GM18498 (cell line): ENCODE data around the gene NOD2.

Experiments
- ATAC-seq: cut with Tn5 transposase; IDR thresholded peaks from one replicate; pipeline ENCODE4 v1.9.1; 2021; ENCODE audit warnings: mild to moderate bottlenecking, moderate library complexity; ENCODE audit not compliant: unreplicated experiment

NOD2 gene

DNA sequence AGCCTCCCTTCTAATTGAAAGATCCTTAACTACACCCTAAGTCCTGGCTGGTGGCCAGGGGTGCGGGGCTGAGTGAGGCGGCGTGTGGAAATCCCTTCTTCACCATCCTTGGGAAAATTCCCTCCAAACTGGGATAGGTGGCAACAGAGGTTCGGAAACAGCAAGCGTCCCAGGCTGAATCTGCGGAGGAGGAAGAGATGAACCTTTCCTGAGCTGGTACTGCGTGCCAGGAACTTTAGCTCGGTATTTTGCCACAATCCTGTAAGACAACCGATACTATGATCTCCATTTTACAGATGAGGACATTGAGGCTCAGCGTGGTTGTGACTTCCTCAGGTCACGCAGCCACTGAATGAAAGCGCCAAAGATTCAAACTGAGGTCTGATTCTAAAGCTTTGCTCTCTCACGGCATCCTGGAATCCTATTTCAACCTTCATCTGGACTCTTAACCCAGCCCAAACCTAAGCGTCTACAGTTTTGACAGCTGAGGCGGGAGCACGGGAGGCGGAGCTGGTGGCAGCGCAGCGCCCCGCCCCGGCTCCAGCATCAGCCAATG lies 47.9 kb downstream of the NOD2 start:
- peak; percentile 2 for ATAC-seq

DNA sequence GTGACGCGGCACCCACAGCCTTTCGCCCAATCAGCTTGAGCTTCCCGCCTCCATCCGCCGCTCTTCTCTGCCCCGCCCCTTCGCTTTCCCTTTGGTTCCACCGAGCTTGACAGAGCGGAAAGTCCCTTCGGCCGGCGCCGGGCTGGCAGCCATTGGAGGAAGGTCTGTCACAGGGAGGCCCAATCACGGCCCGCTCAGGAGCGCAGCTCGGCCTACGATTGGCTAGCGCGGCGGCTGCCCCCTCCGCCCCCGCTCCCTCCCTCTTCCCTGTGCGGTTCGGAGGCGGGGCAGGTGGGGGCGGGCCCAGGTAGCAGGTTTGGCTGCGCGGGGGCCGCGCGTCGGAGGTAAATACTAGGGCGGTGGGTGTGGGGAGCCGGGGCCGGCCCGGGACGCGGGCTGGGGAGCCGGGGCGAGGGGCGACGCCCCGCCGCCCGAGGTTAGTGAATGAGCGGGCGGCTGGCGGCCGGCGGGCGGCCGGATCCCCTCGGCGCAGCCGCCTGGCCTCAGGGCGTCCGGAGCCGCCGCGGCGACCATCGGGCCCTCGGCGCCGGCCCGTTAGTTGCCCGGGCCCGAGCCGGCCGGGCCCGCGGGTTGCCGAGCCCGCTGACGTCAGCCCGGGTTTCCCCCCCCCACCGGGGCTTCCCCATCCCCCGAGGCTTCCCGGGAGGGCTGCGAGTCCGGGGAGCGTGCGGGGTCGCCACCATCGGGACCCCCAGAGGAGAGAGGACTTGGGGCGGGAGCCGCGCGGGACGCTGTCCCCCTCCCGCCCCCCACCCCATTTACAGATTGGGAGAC lies 48.6 kb downstream of the NOD2 start, which contains the start of gene CYLD:
CYLD (plus strand) TSS at position 306 of the 795 bp plus-strand sequence. CDS start 7,613 bp downstream, outside the sequence.
- peak; percentile 91 for ATAC-seq

DNA sequence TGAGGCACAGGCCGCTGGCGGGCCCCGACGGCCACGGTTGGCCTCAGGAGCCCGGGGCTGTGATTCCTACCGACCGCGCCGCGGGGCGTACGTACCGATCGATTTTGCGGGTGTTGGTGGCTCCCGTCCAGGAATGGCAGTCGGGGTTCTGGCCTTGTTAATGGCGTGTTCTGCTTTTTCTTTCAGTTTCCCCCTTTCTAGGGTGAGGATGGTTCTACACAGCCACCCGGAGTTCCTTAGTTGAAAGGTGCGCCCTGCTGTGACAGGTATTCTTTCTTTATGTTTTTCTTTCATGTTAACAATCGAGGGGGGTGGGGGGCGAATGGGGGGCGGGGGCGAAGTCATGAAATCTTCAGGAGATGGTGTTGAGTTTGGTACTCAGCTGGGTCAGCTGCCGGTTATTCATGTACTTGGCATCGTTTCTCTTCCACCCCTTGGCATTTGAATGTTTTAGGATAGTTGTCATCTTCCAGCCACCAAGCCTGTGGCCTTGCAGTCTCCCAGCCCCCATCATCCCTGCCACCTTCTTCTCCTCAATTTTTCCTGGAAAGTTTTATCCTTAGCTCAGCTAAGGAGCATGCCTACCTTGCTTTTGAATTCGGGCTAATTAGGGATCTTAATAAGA lies 49.3 kb downstream of the NOD2 start:
- no peak for ATAC-seq

DNA sequence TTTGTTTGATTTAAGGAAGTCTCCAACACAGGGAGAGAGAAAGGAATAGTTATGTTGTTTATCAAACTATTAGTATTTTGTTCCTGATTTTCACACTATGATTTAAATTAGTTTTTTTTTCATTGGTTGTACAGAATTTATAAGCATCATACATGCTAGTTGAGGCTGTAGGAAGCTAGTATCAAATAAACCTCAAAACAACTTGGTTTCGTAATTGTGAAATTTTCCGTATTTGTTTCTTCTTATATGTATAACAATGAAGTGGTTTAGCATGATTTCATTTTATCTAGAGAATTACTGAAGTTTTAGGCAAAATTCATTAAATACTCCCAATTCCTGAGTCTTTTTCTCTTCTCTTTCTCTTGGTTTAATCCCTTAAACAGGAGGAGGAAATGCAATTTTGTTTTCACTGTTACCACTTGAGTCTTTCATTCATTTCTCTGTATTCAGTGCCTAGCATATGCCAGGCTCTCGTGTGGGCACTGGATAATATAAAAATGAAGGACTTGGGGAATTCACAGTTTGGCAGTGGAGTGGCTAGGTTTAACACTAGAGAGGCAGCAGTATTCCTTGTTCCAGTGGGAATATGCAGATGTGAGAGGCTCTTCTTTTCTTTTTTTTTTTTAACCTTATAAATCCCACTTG lies 50.3 kb downstream of the NOD2 start:
- no peak for ATAC-seq

DNA sequence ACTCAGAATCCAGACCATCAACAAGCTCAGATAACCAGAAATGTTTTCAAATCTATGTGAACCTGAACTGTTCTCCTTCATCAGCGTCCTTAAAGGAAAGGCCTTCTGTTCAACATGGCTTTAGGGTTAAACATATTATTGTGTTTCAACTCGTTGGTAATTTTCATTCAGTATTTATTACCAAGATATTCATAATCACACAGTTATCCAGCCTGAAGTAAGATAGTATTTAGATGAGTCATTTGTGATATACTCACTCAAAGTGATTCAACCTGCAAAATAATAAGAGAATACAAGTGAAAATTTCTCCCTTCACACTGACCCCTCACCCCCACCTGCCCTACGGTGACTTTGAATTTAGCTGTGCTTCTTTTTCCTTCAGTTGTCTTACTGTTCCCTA lies 51.5 kb downstream of the NOD2 start:
- no peak for ATAC-seq

DNA sequence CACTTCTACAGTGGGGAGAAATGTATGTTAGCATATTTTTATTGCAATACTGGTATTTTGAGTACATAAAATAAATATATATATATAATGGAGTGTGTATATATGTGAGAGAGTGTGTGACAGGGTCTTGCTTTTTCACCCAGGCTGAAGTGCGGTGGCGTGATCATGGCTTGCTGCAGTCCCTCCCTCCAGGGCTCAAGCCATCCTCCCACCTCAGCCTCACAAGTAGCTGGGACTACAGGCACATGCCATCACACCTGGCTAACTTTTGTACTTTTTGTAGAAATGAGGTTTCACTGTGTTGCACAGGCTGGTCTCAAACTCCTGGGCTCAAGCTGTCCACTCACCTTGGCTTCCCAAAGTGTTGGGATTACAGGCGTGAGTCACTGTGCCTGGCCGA lies 52.5 kb downstream of the NOD2 start:
- no peak for ATAC-seq

DNA sequence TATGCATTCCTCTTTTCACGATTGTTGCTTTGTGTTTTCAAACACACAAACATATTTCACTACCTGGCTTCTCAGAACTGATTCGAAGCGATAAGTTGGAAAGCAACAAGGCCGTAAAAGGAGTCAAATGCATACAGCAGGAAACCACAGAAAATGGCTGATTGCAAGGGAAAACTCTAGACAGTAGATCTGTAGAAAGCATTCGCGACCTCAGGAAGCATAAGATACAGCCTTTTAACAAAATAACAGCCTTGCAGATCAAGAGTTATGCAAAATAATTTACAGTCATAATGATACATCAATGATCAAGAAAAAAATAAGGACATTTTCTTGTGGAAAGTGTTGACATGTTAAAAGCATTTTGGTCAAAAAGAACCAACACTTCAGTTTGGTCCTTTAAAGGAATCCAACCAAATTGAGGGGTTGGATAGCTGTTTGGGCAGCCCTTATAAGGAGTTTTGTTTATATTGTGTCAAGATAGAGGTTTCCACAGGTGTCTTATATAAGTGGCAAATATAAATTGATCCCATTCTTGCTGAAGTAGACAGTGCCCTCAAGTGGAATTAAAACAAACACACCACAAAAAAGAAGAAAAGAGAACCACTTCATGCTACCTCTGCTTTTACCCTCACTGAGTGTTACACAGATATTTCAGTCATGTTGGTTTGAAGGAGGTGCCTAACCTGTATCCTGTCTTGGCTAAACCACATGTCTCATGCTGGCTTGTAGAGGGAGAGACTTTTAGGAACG lies 54.0 kb downstream of the NOD2 start:
- peak; percentile 57 for ATAC-seq

DNA sequence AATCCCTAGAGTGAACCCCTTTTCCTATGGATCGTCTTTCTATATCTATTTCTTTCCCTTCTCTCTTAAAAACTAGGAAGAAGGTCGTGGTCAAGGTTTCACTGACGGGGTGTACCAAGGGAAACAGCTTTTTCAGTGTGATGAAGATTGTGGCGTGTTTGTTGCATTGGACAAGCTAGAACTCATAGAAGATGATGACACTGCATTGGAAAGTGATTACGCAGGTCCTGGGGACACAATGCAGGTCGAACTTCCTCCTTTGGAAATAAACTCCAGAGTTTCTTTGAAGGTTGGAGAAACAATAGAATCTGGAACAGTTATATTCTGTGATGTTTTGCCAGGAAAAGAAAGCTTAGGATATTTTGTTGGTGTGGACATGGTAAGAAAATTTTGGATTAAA lies 58.1 kb downstream of the NOD2 start:
- no peak for ATAC-seq

DNA sequence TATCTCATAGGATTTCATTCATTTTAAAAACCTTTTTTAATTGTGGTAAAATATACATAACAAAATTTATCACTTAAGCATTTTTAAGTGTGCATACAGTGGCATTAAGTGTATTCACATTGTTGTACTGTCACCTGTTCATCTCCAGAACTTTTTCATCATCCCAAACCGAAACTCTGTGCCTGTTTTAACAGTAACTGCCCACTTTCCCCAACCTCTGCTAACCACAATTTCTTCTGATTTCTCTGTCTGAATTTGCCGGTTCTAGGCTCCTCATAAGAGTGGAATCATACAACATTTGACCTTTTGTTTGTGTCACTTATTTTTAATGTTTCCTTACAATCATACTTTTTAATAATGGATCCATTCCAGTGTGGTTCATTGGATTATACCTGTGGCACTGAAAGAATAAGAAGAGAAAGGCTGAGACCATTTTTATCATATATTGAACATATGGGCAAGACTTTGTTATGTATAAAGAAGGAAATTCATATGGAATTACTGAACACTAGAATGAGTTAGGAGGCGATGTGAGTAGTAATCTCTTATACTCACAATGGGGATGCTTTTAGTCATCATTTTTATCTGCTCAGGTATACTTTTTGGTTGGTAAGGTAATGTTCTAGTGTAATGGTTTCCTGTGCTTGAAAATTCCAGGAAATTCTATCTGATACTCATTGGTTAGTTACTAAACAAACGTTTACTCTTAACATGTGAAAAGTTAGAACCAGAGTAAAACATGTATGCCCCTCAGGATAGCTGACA lies 59.2 kb downstream of the NOD2 start:
- no peak for ATAC-seq

DNA sequence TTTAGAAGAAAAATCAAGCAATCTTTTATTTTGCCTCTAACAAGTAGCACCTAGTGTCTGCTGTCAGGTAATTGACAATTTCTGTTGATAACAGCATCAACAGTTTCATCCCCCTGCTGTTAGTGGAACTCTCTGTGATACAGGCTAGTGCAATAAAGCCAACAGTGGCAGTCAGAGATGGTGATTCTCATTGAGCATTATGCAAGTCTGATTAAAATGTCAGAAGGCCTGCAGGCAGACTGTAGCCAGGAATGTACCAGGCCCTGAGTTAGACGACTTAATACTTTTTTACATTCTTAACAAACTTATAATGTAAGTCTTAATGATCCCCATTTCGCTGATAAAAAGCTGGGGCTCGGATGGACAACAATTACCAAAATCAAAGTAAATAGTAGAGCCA lies 63.1 kb downstream of the NOD2 start:
- ATAC-seq = no peak

DNA sequence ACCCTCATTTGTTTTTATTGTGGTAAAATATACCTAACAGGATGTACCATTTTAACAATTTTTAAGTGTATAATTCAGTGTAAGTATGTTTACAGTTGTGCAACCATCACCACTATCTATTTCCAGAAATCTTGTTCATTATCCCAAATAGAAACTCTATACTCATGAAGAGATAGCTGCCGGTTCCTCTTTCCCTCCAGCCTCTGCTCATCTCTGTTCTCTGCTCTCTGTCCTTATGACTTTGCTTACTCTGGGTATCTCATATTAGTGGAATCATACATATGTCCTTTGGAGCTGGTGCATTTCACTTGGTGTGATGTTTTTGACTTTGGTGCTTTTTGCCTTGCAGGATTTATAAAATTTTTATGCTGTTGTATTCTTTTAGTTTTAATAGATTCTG lies 67.9 kb downstream of the NOD2 start:
- ATAC-seq = no peak

DNA sequence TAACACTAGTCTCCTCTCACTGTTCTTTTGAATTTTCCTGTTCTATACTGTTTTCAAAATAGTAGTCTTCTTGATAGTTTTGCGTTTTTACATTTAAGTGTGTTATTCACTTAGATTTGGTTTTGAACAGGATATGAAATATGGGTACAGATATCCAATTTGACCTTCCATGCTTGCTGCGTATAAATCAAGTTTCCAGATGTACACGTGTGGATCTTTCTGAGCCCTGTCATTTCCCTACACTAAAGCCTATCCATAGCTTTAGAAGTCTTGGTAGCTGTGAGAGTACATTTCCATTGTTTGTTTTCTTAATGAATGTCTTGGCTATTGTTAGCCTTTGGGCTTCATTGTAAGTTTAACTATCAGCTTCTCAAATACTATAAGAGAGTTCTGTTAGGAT lies 68.8 kb downstream of the NOD2 start:
- no peak for ATAC-seq

DNA sequence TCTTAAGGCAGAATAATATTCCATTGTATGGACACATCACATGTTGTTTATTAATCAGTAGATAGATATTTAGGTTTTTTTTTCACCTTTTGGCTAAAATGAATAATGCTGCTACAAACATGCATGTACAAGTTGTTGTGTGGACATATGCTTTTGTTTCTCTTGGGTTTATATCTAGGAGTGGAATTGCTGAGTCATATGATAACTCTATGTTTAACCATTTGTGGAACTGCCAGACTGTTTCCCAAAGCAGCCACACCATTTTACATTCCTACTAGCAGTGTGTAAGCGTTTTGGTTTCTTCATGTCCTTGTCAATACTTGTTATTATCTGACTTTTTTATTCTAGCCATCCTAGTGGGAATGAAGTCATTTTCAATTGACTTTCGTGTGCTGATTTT lies 69.8 kb downstream of the NOD2 start:
- no peak for ATAC-seq

DNA sequence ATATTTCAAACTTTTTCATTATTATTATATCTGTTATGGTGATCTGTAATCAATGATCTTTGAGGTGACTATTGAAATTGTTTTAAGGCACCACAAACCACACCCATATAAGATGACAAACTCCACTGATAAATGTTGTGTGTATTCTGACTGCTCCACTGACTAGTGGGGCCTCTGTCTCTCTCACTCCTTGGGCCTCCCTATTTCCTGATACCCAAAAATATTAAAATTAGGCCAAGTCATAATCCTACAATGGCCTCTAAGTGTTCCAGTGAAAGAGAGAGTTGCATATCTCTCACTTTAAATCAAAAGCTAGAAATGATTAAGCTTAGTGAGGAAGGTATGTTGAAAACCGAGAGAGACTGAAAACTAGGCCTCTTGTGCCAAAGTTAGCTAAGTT lies 71.9 kb downstream of the NOD2 start:
- ATAC-seq = no peak

DNA sequence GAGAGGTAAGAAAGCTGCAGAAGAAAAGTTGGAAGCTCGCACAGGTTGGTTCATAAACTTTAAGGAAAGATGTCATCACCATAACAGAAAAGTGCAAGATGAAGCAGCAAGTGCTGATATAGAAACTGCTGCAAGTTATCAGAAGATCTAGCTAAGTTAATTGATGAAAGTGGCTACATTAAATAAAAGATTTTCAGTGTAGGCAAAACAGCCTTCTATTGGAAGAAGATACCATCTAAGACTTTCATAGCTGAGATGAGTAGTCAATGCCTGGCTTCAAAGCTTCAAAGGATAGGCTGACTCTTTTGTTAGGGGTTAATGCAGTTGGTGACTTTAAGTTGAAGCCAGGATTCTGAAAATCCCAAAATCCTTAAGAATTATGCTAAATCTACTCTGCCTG lies 72.5 kb downstream of the NOD2 start:
- ATAC-seq = no peak

DNA sequence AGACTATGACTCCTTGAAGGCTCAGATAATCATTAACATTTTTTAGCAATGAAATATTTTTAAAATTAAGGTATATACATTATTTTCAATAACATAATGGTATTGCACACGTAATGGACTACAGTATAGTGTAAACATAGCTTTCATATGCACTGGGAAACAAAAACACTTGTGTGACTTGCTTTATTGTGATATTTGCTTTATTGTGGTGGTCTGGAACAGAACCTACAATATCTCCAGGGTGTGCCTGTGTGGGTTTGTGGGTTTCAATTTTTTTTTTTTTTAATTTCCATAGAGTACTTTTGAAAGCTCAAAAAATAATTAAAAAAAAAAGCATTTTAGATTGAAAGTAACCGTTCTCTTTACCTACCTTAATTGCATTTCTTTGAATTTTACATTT lies 73.8 kb downstream of the NOD2 start:
- ATAC-seq = no peak

DNA sequence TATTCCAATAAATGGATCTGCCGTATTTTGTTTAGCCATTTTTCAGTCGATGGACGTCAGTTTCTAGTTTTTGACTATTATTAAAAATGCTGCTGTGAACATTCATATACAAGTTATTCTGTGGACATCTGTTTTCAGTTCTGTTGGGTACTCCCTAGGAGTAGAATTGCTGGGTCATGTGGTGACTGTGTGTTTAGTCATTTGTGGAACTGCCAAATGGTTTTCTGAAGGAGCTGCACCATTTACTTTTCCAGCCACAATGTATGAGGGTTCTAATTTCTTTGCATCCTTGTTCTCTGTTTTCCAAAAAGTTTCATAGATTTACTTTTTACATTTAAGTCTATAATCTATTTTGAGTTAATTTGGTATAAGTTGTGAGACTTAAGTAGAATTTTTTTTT lies 78.0 kb downstream of the NOD2 start:
- no peak for ATAC-seq

DNA sequence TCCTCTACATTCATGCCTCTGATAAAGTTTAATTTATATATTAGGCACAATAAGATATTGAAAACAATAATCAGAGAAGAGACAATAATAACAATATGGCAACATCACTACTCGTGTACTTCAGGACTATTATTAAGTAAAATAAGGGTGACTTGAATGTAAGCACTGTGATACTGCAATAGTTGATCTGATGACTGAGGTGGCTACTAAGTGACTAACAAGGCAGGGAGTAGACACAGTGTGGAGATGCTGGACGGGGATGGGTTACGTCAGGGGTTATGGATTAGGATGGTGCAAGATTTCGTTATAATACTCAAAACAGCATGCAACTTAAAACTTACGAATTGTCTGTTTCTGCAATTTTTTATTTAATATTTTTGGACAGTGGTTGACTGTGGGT lies 81.0 kb downstream of the NOD2 start:
- no peak for ATAC-seq

DNA sequence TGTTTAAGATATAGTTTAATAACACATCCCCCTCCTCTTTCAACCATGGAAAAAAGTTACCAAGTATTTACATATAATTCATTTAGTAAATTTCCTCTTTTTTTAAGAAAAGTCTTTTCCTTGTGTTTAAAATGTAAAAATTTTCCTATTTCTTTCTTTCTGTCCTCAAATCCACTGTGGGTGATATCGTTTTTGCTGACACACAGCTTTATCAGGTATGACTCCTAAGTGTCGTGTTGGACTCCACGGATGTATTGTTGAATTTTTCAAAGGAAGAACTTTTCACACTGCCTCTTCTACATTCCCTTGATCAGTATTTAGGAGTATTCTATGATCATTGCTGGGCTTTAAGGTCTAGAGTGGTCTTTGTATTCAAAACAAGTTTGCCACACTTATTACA lies 81.6 kb downstream of the NOD2 start:
- ATAC-seq = no peak

DNA sequence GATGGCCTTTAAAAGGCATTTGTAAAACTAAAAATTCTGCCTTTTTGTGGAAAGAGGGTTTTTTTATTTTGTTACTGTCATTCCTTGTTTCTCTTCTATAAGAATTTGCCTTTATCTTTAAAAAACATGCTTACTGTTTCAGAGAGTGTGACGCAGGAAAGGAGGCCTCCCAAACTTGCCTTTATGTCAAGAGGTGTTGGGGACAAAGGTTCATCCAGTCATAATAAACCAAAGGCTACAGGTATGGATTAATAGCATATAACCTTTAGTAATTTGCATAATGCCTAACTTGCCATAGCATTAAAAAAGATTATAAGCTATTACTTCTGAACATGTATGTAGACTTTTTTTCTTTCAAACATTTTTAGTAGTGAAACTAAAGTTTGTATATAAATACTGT lies 82.6 kb downstream of the NOD2 start:
- ATAC-seq = no peak
